HG03159 (cell line): ENCODE results near the gene FOXI1.
"Not testable (repeated sequence)": the region's sequence is repeated elsewhere in the genome, so short reads cannot be mapped to it uniquely, and the experiment has no call there.

Experiments
- ATAC-seq: cut with Tn5 transposase; IDR thresholded peaks from one replicate; pipeline ENCODE4 v1.9.1; 2021; ENCODE audit warnings: mild to moderate bottlenecking, moderate library complexity; ENCODE audit not compliant: unreplicated experiment

FOXI1 gene

GRCh38 chr5:170092455-170093101 lies 13.1 kb upstream of the FOXI1 start:
- ATAC-seq: no peak

GRCh38 chr5:170094329-170094728 lies 11.4 kb upstream of the FOXI1 start:
- not testable (repeated sequence) for ATAC-seq

GRCh38 chr5:170095646-170096045 lies 10.1 kb upstream of the FOXI1 start:
- no peak for ATAC-seq

- no peak for ATAC-seq
Observed at GRCh38 chr5:170097934-170098333, 7.8 kb upstream of the FOXI1 start.

GRCh38 chr5:170100066-170100943 lies 5.4 kb upstream of the FOXI1 start:
- ATAC-seq: peak; percentile 74

GRCh38 chr5:170103447-170103846 lies 2.2 kb upstream of the FOXI1 start:
- no peak for ATAC-seq

- no peak for ATAC-seq
Observed at GRCh38 chr5:170104299-170104698, 1.4 kb upstream of the FOXI1 start.

- ATAC-seq: no peak
Observed at GRCh38 chr5:170104710-170105109, 987 bp upstream of the FOXI1 start.

GRCh38 chr5:170107674-170108073 lies 2.0 kb downstream of the FOXI1 start:
- no peak for ATAC-seq

- ATAC-seq: no peak
Observed at GRCh38 chr5:170108266-170108785, 2.6 kb downstream of the FOXI1 start.

GRCh38 chr5:170109059-170110031 lies 3.6 kb downstream of the FOXI1 start:
- ATAC-seq: no peak

GRCh38 chr5:170110403-170111087 lies 4.8 kb downstream of the FOXI1 start:
- ATAC-seq: no peak

- no peak for ATAC-seq
Observed at GRCh38 chr5:170111088-170111785, 5.5 kb downstream of the FOXI1 start.

- ATAC-seq: no peak
Observed at GRCh38 chr5:170112876-170113521, 7.3 kb downstream of the FOXI1 start.

GRCh38 chr5:170113522-170113900 lies 7.8 kb downstream of the FOXI1 start:
- ATAC-seq: no peak

GRCh38 chr5:170114271-170114670 lies 8.6 kb downstream of the FOXI1 start:
- no peak for ATAC-seq

- ATAC-seq: no peak
Observed at GRCh38 chr5:170115925-170116324, 10.2 kb downstream of the FOXI1 start.

- ATAC-seq: no peak
Observed at GRCh38 chr5:170117736-170118135, 12.0 kb downstream of the FOXI1 start.

- ATAC-seq: no peak
Observed at GRCh38 chr5:170120576-170120975, 14.9 kb downstream of the FOXI1 start.
